ENCODE data around the gene FBXW5.
A peak's percentile ranks its signal among the peaks of the same experiment; 100 is the strongest.

FBXW5 gene

GRCh38 chr9:136949817-136950655 is 5.5 kb upstream of the FBXW5 start:
- peak; percentile 90 to 94 for DNase-seq (ENCODE audit: low read depth in 1 of 2, low spot score in 1 of 2)

DNA sequence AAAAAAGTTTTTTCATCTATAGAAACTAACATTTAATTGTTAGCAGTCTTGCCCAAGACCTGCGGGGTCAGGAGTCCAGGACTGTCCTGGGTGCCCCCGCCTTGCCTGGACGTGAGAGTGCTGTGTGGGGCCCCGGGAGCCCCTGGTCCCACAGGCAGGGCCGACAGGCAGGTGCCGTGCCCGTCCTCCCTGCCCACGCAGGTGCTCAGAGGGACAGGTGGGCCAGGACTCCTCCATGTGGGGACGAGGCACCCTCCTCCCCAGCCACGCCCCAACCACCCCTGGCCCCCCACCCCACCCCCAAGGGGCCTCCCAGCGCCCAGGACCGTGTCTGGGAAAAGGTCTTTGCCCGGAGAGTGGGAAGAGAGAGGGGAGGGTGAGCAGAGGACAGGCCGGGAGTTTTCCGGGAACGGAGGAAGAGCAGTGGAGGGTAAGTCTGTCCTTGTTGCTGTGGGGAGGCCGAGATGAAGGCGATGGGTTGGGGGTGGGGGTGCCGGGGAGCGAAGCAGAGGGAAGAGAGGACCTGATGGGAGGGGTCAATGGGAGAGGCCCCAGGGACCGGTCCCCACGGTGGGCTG is 4.8 kb upstream of the FBXW5 start:
- DNase-seq (ENCODE audit: low read depth in 1 of 2, low spot score in 1 of 2), result no peak

- DNase-seq (ENCODE audit: low read depth in 1 of 2, low spot score in 1 of 2), result no peak
These were observed 3.5 kb upstream of the FBXW5 start for GRCh38 chr9:136947955-136948510.

DNA sequence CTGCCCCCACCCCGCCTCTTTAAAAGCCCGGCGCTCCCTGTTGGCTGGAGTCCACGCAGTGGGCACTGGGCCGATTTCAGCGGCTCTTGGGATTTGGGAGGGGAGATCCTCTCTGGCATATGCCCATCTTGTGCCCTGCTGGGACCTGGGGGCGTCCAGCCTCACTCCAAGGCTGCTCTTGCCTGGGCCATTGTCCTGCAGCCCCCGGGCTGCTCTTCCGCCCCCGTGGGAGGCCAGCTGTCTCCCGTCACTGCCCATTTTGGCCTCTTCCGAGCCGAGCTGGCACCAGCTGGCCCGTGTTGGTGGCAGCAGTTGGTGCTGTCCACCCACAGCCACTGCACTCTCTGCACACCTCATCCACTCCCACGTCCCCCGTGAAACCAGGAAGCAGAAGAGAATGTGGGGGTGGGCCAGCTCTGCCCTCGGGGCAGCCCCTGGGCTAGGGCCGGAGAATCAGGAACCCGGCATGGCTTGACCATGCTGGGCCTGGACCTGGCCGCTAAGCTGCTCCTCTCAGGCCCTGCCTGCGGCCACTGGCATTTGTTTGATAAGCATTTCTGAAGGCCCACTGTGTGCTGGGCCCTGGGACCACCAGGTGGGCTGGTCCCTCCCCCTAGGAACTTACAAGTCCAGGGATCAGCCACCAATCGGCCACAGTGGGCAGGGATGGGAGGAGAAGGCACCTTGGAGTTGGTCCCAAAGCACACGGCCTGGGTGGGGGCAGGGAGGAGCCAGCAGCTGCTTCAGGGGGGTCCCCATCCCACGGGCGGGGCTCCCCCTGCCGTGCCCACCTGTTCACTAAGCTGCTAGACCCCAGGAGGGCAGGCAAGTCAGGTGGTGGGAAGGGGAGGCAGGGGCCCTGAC is 2.7 kb upstream of the FBXW5 start:
- DNase-seq (ENCODE audit: low read depth in 1 of 2, low spot score in 1 of 2), result no peak

GRCh38 chr9:136946228-136947027 is 1.9 kb upstream of the FBXW5 start:
- no peak for DNase-seq (ENCODE audit: low read depth in 1 of 2, low spot score in 1 of 2)

DNA sequence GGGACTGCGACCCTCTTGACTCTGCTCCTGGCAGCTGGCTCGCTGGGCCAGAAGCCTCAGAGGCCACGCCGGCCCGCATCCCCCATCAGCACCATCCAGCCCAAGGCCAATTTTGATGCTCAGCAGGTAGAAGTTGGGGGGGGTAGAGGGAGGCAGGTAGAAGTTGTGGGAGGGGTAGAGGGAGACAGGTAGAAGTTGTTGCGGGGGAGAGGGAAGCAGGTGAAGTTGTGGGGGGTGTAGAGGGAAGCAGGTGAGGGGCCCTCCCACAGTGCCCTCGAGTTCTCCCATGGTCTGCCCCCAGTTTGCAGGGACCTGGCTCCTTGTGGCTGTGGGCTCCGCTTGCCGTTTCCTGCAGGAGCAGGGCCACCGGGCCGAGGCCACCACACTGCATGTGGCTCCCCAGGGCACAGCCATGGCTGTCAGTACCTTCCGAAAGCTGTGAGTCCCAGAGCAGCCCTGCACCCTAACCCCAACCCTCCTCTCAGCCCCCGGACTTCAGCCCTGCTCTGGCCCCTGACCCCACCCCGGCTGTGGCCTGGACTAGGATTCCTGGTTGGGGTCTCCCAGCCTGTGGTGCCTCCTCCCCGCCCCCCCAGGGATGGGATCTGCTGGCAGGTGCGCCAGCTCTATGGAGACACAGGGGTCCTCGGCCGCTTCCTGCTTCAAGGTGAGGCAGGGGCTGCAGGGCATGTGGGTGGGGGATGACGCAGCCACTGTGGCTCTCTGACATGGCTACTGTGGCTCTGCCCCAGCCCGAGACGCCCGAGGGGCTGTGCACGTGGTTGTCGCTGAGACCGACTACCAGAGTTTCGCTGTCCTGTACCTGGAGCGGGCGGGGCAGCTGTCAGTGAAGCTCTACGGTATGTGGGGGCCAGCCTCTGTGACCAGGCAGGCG is 1.0 kb upstream of the FBXW5 start:
- DNase-seq (ENCODE audit: low read depth in 1 of 2, low spot score in 1 of 2), result no peak

DNA sequence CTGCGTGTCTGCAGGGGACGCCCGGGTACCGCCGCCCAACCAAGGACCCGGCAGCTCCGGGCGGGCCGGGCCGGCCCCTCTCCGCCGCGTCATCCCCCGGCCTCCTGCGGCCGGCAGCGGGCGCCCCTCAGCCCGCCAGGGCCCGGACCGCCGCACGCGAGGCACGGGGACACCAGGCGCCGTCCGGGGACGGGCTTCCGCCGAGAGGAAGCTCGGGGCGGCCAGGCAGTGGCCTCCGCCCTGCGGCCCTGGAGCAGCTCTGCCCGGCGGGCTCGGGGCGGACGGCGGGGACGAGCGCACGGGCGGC is 373 bp downstream of the FBXW5 start:
- DNase-seq (ENCODE audit: low read depth in 1 of 2, low spot score in 1 of 2), result peak in 1 of 2 donors; percentile 16

- DNase-seq (ENCODE audit: low read depth in 1 of 2, low spot score in 1 of 2), result no peak
These were observed 987 bp downstream of the FBXW5 start for GRCh38 chr9:136943291-136944211.

GRCh38 chr9:136942881-136943230 is 1.7 kb downstream of the FBXW5 start:
- no peak for DNase-seq (ENCODE audit: low read depth in 1 of 2, low spot score in 1 of 2)

- no peak for DNase-seq (ENCODE audit: low read depth in 1 of 2, low spot score in 1 of 2)
These were observed 2.2 kb downstream of the FBXW5 start for GRCh38 chr9:136942112-136942880.

DNA sequence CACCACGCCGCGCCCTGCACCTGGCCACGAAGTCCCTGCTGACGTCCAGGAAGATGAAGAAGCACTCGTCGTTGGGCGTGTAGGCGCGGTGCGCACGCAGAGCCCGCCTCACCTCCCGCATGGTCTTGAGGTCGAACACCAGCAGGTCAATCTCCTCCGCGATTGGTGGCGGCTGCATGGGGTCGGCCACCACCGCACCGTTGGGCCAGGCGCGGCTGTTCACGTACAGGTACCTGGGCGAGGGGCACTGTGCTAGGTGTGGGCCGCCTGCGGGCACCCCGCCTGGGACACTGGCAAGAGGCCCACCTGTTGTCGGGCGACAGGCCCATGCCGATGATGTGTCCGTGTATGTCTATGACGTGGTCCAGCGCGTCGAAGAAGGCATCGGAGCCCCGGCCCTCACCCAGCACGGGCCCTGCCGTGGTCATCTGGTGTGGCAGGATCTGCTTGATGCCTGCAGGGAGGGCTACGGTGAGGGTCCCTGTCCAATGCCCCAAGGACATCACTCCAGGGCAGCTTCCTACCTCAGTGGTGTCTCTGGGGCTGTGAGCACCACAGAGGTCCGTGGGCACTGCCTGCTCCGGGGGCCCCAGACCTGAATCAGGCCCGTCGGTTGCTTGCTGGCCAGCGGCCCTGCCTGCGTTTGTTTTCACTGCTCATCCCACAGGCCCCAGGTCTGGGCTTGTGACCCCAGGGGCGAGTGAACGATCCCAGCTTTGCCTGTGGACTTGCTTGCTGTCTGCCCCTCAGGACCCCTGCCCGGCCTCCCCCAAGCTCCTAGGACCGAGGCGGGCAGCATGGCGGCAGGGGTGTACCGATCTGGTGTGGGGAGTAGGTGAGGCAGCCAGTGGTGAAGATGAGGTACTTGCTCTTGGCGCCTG is 3.1 kb downstream of the FBXW5 start:
- DNase-seq (ENCODE audit: low read depth in 1 of 2, low spot score in 1 of 2), result no peak

GRCh38 chr9:136940526-136941230 is 3.9 kb downstream of the FBXW5 start:
- no peak for DNase-seq (ENCODE audit: low read depth in 1 of 2, low spot score in 1 of 2)

GRCh38 chr9:136939996-136940525 is 4.5 kb downstream of the FBXW5 start:
- DNase-seq (ENCODE audit: low read depth in 1 of 2, low spot score in 1 of 2), result no peak

DNA sequence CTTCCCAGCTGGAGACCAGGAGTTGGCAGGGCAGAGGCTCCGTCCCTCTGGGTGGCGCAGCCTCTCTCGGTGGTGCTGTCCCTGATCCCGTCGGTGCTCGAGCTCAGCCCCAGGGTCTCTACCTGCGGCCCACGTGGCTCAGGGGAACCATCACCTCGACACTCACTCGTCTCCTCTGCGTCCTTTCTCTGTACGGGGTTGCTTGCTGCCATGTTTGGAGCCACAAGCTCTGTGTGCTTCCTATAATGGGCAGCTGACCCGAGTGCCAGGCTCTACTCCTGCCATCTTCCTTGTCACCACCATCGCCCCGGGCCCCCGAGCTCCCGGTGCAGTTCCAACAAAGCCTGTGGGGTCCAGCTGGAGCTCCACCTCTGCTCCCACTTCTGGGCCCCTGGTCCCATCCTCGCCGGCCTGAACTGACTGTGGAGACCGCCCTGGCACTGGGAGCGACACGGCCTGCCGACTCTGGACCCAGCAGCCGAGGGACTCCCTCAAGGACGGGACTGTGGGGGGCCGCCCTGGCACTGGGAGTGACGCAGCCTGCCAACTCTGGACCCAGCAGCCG is 5.0 kb downstream of the FBXW5 start:
- no peak for DNase-seq (ENCODE audit: low read depth in 1 of 2, low spot score in 1 of 2)

DNA sequence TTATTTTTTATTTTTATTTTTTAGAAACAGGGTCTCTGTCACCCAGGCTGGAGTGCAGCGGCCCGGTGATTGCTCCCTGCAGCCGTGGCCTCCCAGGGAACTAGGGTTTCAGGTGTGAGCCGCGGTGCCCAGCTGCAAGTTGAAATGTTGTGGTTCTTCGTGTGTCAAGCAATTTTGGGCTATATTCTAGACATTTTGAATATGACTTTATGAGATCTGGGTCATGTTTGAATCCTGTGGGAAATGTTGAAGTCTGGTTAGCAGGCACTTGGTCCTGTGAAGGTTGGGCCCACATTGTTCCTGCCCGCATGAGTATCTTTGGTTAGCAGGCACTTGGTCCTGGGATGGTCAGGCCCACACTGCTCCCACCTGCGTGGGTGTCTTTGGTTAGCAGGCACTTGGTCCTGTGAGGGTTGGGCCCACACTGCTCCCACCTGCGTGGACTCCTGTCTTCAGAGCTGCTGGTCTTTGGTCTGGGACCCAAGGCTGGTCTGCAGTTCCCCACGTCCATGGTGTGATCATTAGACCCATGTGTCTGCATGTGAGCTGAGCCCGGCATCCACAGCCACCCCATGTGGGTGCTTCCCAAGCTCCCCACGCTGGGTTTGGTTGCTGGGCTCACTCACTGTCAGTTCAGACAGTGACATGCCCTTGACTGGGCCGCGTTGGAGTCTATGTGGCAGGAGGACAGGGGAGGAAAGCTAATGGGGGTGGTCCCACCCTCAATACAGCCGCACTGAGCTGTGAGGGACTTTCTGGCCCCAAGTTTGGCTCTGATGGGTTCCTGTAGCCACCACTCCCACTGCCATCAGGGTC is 7.1 kb downstream of the FBXW5 start:
- no peak for DNase-seq (ENCODE audit: low read depth in 1 of 2, low spot score in 1 of 2)

Data from activated CD4-positive, alpha-beta T cell treated with anti-CD3 and anti-CD28 coated beads, Interleukin-2, amount 50 U/mL, for 24 hours (primary cell).